Tibial artery (tissue), 4 donors: ENCODE measurements around the gene TSPAN33.
"Not testable (repeated sequence)": the region's sequence is repeated elsewhere in the genome, so short reads cannot be mapped to it uniquely, and the experiment has no call there.

ENCODE experiments used
- DNase-seq, 2 donors: peaks; one replicate each; pipeline ENCODE4 v3.0.0-alpha.2; 2019
- H3K27ac ChIP-seq, 2 donors: fragments of 200-600 bp; sonication (generic) in 1 of 2; 1 replicate in 1 of 2; 2 replicates in 1 of 2; pipeline ENCODE4 v1.5.1; 2018 to 2019; ENCODE audit warnings: mild to moderate bottlenecking in 1 of 2
- H3K27me3 ChIP-seq, 2 donors: fragments of 200-600 bp; sonication (generic) in 1 of 2; one replicate each; pipeline versions ENCODE4 v1.5.1 to v1.6.0; 2016 to 2019
- H3K36me3 ChIP-seq, 3 donors: fragments of 200-600 bp; sonication (generic) in 2 of 3; one replicate each; pipeline ENCODE4 v1.5.1; 2016 to 2019; ENCODE audit warnings: mild to moderate bottlenecking in 2 of 3
- H3K4me1 ChIP-seq, 4 donors: fragments of 200-600 bp; sonication (generic) in 2 of 4; 1 replicate in 3 of 4; 2 replicates in 1 of 4; pipeline ENCODE4 v1.5.1; 2016 to 2019
- H3K4me3 ChIP-seq, 2 donors: fragments of 200-600 bp; sonication (generic) in 1 of 2; 1 replicate in 1 of 2; 2 replicates in 1 of 2; pipeline ENCODE4 v1.5.1; 2018 to 2019; ENCODE audit warnings: mild to moderate bottlenecking in 2 of 2
- H3K9me3 ChIP-seq, 3 donors: fragments of 200-600 bp; sonication (generic) in 1 of 3; one replicate each; pipeline ENCODE4 v1.5.1; 2016 to 2019
- CTCF ChIP-seq, 2 experiments: fragments of 200-600 bp in 1 of 2; fragments of 450-650 bp in 1 of 2; IDR thresholded peaks; one replicate each; pipeline ENCODE4 v1.5.1; 2017 to 2019; ENCODE audit warnings: antibody characterized with exemption in 2 of 2, mild to moderate bottlenecking in 1 of 2, moderate library complexity in 1 of 2
- intact Hi-C: fragments of 100-400 bp; cut with DNase I; formaldehyde crosslinking; loops from one replicate; pipeline ENCODE4 v1.15.0; 2023; ENCODE audit warnings: low total_unique reads

TSPAN33 gene

GRCh38 chr7:129118182-129118581 lies 26.3 kb upstream of the TSPAN33 start:
- Histone ChIP-seq H3K4me3 (no peak overlapping the region), H3K9me3 (peaks cover 0 to 5% (median 0%) of the 10 kb centered on the region in 3 donors), H3K27me3 (no peaks in the 10 kb centered on the region), H3K36me3 (no peaks in the 10 kb centered on the region), H3K27ac (no peak overlapping the region), H3K4me1 (no peaks in the 10 kb centered on the region)
- no peak for TF ChIP-seq CTCF (IDR thresholded peaks at IDR 0.05)
- intact Hi-C loops, result no loop called here
- no peak for DNase-seq

- intact Hi-C loops, result no loop called here
- H3K4me3 ChIP-seq, result no peak overlapping the region
- no peaks in the 10 kb centered on the region for H3K27me3 ChIP-seq
- no peak for TF ChIP-seq CTCF (IDR thresholded peaks at IDR 0.05)
- H3K36me3 ChIP-seq, result no peaks in the 10 kb centered on the region
- peaks cover 0 to 5% (median 0%) of the 10 kb centered on the region in 3 donors for H3K9me3 ChIP-seq
- H3K4me1 ChIP-seq, result no peaks in the 10 kb centered on the region
- no peak overlapping the region for H3K27ac ChIP-seq
- DNase-seq, result no peak
Measured at GRCh38 chr7:129118976-129119375, 25.5 kb upstream of the TSPAN33 start.

GRCh38 chr7:129121501-129122077 lies 22.9 kb upstream of the TSPAN33 start:
- H3K4me3 ChIP-seq, DNase-seq, H3K4me1 ChIP-seq, intact Hi-C loops, H3K36me3 ChIP-seq, H3K9me3 ChIP-seq, H3K27me3 ChIP-seq, H3K27ac ChIP-seq: not testable (repeated sequence)

GRCh38 chr7:129122078-129122750 lies 22.3 kb upstream of the TSPAN33 start:
- no peaks in the 10 kb centered on the region for H3K36me3 ChIP-seq
- no peak overlapping the region for H3K4me3 ChIP-seq
- no peak for DNase-seq
- no peak overlapping the region for H3K27ac ChIP-seq
- peaks cover 0 to 10% of the 10 kb centered on the region in 2 donors for H3K27me3 ChIP-seq
- intact Hi-C loops, result no loop called here
- TF ChIP-seq CTCF (IDR thresholded peaks at IDR 0.05), result no peak
- H3K9me3 ChIP-seq, result peaks cover 0 to 5% (median 0%) of the 10 kb centered on the region in 3 donors
- no peaks in the 10 kb centered on the region for H3K4me1 ChIP-seq

GRCh38 chr7:129122751-129123509 lies 21.6 kb upstream of the TSPAN33 start:
- no peak for DNase-seq
- TF ChIP-seq CTCF (IDR thresholded peaks at IDR 0.05), result no peak
- Histone ChIP-seq H3K4me3 (no peak overlapping the region), H3K27me3 (peaks cover 0 to 10% of the 10 kb centered on the region in 2 donors), H3K4me1 (no peaks in the 10 kb centered on the region), H3K36me3 (no peaks in the 10 kb centered on the region), H3K27ac (no peak overlapping the region), H3K9me3 (peaks cover 0 to 5% (median 0%) of the 10 kb centered on the region in 3 donors)
- intact Hi-C loops, result no loop called here

- peaks cover 0 to 10% of the 10 kb centered on the region in 2 donors for H3K27me3 ChIP-seq
- H3K4me3 ChIP-seq, result no peak overlapping the region
- no peaks in the 10 kb centered on the region for H3K4me1 ChIP-seq
- intact Hi-C loops, result no loop called here
- no peak for DNase-seq
- no peaks in the 10 kb centered on the region for H3K36me3 ChIP-seq
- no peak overlapping the region for H3K27ac ChIP-seq
- TF ChIP-seq CTCF (IDR thresholded peaks at IDR 0.05), result no peak
- H3K9me3 ChIP-seq, result peaks cover 0 to 5% (median 0%) of the 10 kb centered on the region in 3 donors
Measured at GRCh38 chr7:129123510-129123857, 21.0 kb upstream of the TSPAN33 start.
